ENCODE measurements around the gene NDUFB4. TPM values are rescaled to one million over a fixed set of nuclear protein-coding genes. Genes with fewer than 3 reads are reported as not detected.

NDUFB4 gene
- total RNA-seq, 2 donors from 2014 or later = 54.4 to 102 TPM

DNA sequence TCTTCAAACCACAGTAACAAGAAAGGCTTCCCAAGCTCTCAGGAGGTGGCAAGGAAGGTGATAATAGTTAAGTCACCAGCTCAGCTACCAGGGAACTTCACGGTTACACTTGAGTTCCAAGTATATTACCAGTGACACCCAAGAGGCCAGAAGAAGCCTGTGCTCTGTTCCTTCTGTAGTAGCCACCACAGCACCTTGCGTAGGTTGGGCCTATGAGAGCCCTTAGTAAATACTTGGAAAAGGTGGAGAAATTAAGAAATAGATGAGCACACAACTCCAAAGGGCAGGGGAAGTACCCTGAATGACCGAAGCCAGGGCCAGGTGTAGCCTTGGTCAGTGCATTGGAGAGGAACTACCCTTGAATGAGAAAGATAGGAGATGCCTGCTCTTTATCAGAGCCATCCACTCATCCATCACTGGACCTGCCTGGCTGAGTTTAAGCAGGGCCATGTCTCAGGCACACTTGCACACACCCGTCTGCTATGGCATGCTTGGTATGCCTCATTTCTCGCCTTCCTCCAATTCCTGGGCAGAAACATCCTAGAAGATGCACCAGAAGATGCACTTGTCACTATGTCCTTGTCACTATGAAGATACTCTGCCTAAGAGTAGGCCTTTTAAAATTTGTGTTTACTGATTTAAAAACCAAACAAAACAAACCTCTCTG is 32.6 kb upstream of the NDUFB4 start:
- no peak for ATAC-seq
- Mint-ChIP-seq H3K36me3 (no peaks in the 10 kb centered on the region), H3K9me3 (no peaks in the 10 kb centered on the region), H3K27ac (no peak overlapping the region), H3K4me3 (no peak overlapping the region), H3K27me3 (peaks cover 13 to 15% of the 10 kb centered on the region in 2 donors), H3K4me1 (ENCODE audit: low read depth in 2 of 2) (peaks cover 7 to 8% of the 10 kb centered on the region in 2 donors)
- no peak for DNase-seq (ENCODE audit: low spot score)

DNA sequence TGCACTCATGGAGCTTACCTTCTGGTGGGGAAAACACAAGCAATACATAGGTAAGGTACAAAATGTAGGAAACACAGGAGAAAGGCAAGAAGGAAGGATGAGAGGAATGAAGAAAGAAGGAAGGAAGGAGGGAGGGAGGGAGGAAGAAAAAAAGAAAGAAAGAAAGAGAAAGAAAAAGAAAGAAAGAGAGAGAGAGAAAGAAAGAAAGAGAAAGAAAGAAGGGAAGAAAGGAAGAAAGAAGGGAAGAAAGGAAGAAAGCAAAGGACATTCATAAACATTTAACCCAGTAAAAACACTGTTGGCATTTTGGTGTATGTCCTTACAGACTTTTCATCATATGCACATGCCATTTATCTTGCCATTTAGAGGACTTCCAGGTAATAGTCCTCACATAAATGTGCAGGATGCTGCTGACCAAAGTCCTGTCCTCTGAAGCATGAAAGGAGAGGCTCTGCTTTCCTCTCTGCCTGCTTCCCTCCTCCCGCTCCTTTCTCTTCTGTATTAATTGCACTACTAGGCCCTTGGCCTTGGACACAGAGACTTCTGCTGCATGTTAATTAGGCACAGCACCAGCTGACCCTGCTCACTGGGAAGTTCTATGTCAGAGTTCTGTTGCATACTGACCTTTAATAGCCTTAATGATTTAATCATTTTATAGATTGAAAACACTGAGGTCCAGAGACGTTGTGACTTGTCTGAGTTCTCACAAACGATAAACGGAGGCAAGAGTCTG is 29.7 kb upstream of the NDUFB4 start:
- peaks cover 14 to 21% of the 10 kb centered on the region in 2 donors for H3K27me3 Mint-ChIP-seq
- no peak overlapping the region for H3K27ac Mint-ChIP-seq
- H3K9me3 Mint-ChIP-seq = no peaks in the 10 kb centered on the region
- DNase-seq (ENCODE audit: low spot score) = no peak
- H3K4me1 Mint-ChIP-seq (ENCODE audit: low read depth in 2 of 2) = no peaks in the 10 kb centered on the region
- no peak for ATAC-seq
- no peak overlapping the region for H3K4me3 Mint-ChIP-seq
- H3K36me3 Mint-ChIP-seq = no peaks in the 10 kb centered on the region

DNA sequence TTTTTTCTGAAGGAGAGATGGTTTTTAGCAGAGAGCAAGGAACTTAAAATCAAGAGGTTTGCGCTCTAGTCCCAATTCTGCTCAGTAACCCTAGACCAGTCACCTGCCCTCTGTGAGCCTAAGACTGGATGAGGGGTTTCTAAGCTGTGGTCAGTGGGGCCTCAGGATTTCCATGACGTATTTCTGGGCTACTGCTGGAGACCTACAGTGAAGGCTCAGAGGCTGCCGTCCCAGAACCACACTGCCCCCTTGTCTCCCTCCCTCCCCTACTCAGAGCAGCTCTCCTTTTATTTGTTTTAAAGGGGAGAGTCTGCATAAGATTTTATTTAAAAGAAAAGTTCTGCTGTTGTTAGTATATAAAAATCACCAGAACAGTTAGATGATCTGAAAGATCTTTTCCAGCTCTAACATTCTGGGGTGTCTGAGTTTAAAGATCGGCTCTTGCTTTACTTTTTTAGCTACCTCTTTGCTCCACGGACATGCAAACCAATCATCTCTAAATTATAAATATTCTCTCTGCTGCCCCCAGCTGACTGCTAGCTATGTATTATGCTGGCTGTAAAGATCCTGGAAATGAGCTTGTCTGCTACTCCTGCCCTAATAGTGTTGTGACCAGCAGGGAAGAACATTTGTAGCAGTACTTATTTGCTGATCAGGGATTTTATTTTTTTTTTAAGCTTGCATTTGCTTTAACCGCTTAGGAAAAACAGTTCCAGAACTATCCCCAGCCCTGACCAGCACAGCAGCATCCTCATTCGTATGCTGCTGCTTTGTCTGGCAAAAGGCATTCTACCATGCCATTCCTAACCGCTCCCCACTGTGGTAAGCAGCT is 28.6 kb upstream of the NDUFB4 start:
- DNase-seq (ENCODE audit: low spot score) = no peak

DNA sequence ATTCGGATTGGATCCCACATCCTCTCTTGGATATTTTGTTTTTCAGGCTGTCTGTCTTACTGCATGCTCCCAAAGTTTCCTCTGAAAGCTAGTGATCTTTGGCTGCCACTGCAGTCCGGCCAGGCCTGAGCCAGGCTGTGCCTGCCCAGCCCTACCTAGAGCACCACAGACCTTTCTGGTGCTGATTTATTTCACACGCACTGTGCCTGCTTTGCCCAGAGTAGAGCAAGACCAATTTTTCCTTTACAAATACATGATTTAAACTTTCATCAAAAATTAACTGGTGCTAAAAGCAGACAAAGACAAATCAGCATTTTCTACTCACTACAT is 28.0 kb upstream of the NDUFB4 start:
- Mint-ChIP-seq H3K4me3 (no peak overlapping the region), H3K4me1 (ENCODE audit: low read depth in 2 of 2) (no peaks in the 10 kb centered on the region), H3K36me3 (no peaks in the 10 kb centered on the region), H3K9me3 (no peaks in the 10 kb centered on the region), H3K27ac (no peak overlapping the region), H3K27me3 (peaks cover 13 to 16% of the 10 kb centered on the region in 2 donors)
- ATAC-seq (no peak), DNase-seq (ENCODE audit: low spot score) (no peak)

More for the DNA sequence above, 28.6 kb upstream of the NDUFB4 start:
- H3K4me1 Mint-ChIP-seq (ENCODE audit: low read depth in 2 of 2) = no peaks in the 10 kb centered on the region
- H3K27me3 Mint-ChIP-seq = peaks cover 13 to 16% of the 10 kb centered on the region in 2 donors
- no peaks in the 10 kb centered on the region for H3K36me3 Mint-ChIP-seq
- no peak overlapping the region for H3K27ac Mint-ChIP-seq
- no peak overlapping the region for H3K4me3 Mint-ChIP-seq
- no peaks in the 10 kb centered on the region for H3K9me3 Mint-ChIP-seq
- ATAC-seq = no peak

DNA sequence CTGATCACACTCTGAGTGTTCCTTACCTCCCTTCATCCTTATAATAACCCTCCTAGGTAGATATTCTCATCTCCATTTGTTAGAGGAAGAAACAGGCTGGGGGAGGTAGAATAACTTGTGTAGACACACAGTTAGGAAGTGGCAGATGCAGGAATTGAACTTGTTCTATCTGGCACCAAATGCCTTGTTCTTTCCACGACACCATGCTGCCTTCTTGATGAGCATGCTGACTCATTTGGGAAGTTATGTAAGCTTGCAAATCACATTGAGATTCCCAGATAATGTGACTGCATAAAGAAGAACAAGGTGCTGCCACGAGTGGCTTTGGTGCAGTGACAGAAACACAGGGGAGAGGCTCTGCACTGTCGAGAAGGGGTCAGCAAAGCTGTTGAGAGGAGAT is 27.5 kb upstream of the NDUFB4 start:
- no peak overlapping the region for H3K4me3 Mint-ChIP-seq
- no peaks in the 10 kb centered on the region for H3K36me3 Mint-ChIP-seq
- H3K27ac Mint-ChIP-seq = no peak overlapping the region
- H3K27me3 Mint-ChIP-seq = peaks cover 13 to 16% of the 10 kb centered on the region in 2 donors
- H3K9me3 Mint-ChIP-seq = no peaks in the 10 kb centered on the region
- DNase-seq (ENCODE audit: low spot score) = no peak
- ATAC-seq = no peak
- no peaks in the 10 kb centered on the region for H3K4me1 Mint-ChIP-seq (ENCODE audit: low read depth in 2 of 2)

DNA sequence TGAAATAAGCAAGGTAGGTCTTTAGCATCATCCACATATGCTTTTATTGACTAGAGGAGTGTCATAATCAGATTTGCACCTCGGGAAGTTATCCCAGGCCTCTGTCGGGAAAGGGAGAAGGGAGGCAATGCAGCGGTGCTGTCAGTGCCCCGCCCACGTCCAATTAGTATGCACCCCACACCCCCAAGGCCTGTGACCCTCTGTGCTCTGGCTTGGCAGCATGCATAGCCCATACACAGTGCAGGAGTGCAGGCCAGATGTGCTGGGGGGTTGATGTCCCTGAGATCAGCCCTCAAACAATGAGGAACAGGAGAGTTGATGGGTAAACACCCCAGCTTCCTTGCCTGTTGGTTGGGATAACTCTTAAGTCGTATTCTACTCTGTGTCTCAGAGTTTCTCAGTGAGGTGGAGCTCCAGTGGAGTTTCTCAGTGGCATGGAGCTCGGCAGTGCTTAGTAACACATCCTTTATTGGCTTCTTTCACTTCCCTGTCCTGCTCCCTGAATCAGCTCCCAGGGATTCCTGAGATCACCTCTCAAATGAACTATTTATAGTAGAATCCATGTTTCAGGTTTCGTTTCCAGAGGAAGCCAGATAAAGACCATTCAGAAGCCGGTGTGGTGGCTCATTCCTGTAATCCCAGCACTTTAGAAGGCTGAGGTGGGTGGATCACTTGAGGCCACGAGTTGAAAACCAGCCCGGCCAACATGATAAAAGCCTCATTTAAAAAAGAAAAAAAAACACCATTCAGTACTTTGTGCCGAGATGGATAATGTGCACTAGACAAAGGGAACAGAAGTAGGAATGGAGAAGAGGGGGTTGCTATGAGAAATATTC is 26.7 kb upstream of the NDUFB4 start:
- Mint-ChIP-seq H3K4me3 (no peak overlapping the region), H3K27ac (no peak overlapping the region), H3K27me3 (peaks cover 13 to 20% of the 10 kb centered on the region in 2 donors), H3K36me3 (no peaks in the 10 kb centered on the region), H3K4me1 (ENCODE audit: low read depth in 2 of 2) (no peaks in the 10 kb centered on the region), H3K9me3 (no peaks in the 10 kb centered on the region)
- DNase-seq (ENCODE audit: low spot score) (no peak), ATAC-seq (no peak)

DNA sequence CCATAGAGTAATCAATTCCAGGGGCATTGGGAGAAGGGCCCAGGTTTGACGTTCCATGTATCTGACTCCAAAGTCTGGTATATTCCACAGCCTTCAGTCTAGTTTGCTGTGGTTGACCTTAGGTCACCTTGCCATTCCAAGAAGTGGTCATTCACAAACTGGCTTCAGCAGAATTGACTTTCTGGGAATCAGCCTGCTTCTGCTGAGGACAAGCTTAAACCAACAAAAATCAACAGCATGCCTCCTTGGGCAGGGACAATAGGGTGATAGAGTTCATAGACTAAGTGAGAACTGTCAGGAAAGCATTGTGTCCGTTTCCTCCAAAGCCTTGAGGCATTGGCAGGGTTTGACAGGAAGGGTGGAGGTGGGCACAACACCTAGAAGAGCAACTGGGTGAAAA is 24.1 kb upstream of the NDUFB4 start:
- no peak for ATAC-seq
- DNase-seq (ENCODE audit: low spot score) = no peak
- no peaks in the 10 kb centered on the region for H3K36me3 Mint-ChIP-seq
- no peaks in the 10 kb centered on the region for H3K4me1 Mint-ChIP-seq (ENCODE audit: low read depth in 2 of 2)
- peaks cover 13 to 14% of the 10 kb centered on the region in 2 donors for H3K27me3 Mint-ChIP-seq
- H3K27ac Mint-ChIP-seq = no peak overlapping the region
- no peak overlapping the region for H3K4me3 Mint-ChIP-seq
- H3K9me3 Mint-ChIP-seq = no peaks in the 10 kb centered on the region

DNA sequence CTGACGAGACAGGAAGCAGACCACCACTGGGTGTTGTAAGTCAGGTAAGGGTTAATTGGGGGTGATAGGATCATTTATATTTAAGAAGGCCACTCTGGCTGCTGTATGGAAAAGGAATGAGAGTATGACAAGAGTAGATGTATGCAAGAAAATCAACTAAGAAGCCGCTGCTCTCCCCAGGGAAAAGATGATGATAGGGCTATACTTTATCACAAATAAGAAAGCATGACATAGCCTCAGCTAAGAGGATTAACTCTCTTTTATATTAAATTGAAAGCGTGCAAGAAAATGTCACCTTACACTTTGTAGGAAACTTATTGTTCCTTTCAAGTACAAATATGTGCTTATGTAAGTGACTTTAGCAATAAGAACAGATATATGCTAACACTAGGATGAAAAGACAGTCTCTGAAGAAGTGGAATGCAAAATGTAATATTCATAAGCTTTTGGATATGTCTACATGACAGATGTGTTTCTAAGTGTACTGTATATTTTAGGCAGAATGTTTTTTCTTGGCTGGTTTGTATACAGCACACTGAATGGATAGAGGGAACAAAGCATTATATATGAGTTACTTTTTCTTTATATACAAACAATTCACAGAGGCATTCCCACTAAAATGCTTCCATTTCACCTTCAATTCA is 8.7 kb upstream of the NDUFB4 start:
- H3K4me1 Mint-ChIP-seq (ENCODE audit: low read depth in 2 of 2) = no peaks in the 10 kb centered on the region
- no peak for ATAC-seq
- DNase-seq (ENCODE audit: low spot score) = no peak
- no peak overlapping the region for H3K27ac Mint-ChIP-seq
- peaks cover 22 to 47% of the 10 kb centered on the region in 2 donors for H3K27me3 Mint-ChIP-seq
- no peak overlapping the region for H3K4me3 Mint-ChIP-seq
- no peaks in the 10 kb centered on the region for H3K36me3 Mint-ChIP-seq
- H3K9me3 Mint-ChIP-seq = peaks cover 2% of the 10 kb centered on the region

DNA sequence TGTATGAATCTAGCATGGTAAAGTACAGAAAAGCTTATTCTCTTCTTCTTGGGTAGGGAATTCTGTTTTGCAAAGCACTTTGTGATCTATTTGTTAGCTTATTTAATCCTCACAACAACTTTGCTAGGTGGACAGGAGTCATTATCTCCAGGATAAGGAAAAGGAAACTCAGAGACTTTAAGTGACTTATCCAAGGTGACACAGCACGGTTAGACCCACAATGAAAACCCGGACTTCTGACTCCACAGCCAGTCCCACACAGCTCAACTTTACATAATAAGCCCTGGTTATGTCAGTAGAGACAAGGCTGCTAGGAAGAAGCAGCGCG is 384 bp upstream of the NDUFB4 start:
- Mint-ChIP-seq H3K9me3 (no peaks in the 10 kb centered on the region), H3K27ac (no peak overlapping the region), H3K36me3 (peaks cover 4% of the 10 kb centered on the region), H3K27me3 (peaks cover 10 to 19% of the 10 kb centered on the region in 2 donors), H3K4me1 (ENCODE audit: low read depth in 2 of 2) (peaks cover 10 to 14% of the 10 kb centered on the region in 2 donors), H3K4me3 (no peak overlapping the region)
- DNase-seq (ENCODE audit: low spot score) = no peak
- ATAC-seq = no peak

DNA sequence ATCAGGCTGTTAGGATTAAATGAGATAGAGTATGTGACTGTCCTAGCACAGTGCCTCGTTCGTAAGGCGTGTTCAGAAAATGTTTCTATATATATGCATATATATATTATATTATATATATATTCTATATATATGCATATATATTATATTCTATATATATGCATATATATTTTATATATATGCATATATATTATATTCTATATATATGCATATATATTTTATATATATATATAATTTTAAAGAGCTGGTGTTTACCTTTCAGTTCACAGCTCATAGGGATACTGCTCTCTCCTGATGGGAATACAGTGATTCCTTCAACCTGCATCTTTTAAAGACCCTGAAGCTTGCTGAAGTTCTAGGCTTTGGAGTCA is 702 bp downstream of the NDUFB4 start:
- peaks cover 10 to 14% of the 10 kb centered on the region in 2 donors for H3K27me3 Mint-ChIP-seq
- no peaks in the 10 kb centered on the region for H3K9me3 Mint-ChIP-seq
- peaks cover 4% of the 10 kb centered on the region for H3K36me3 Mint-ChIP-seq
- peaks cover 10 to 14% of the 10 kb centered on the region in 2 donors for H3K4me1 Mint-ChIP-seq (ENCODE audit: low read depth in 2 of 2)
- H3K4me3 Mint-ChIP-seq = no peak overlapping the region
- ATAC-seq = no peak
- H3K27ac Mint-ChIP-seq = no peak overlapping the region
- DNase-seq (ENCODE audit: low spot score) = no peak

DNA sequence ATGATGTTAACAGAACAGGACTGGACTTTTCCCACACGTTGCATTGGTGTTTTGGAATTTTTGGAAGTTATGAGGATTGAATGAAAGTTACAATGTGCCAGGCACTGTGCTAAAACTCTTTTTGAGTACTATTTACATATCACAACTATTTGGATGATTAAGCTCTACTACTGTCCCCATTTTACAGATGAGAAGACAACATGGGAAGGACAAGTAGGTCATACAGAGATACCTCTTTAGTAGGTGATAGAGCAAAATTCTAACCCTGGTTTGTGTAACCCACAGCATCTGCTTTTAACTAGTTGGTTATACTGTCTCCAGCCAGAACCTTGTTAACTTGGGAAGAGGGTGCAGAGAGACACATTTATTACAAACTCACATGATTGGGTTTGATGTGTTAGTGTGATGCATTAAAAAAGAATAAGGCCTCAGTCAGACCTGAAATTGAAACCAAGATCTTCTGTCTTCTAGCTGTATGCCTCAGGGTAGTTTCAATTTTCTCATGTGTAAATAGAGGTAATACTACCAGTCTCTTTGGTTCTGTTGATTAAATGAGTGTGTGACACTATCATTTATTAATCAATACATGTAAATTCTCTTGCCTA is 1.4 kb downstream of the NDUFB4 start:
- no peaks in the 10 kb centered on the region for H3K9me3 Mint-ChIP-seq
- DNase-seq (ENCODE audit: low spot score) = no peak
- no peak for ATAC-seq
- no peak overlapping the region for H3K4me3 Mint-ChIP-seq
- H3K27ac Mint-ChIP-seq = no peak overlapping the region
- peaks cover 6% of the 10 kb centered on the region for H3K36me3 Mint-ChIP-seq
- H3K4me1 Mint-ChIP-seq (ENCODE audit: low read depth in 2 of 2) = peaks cover 10 to 14% of the 10 kb centered on the region in 2 donors
- peaks cover 8 to 11% of the 10 kb centered on the region in 2 donors for H3K27me3 Mint-ChIP-seq

DNA sequence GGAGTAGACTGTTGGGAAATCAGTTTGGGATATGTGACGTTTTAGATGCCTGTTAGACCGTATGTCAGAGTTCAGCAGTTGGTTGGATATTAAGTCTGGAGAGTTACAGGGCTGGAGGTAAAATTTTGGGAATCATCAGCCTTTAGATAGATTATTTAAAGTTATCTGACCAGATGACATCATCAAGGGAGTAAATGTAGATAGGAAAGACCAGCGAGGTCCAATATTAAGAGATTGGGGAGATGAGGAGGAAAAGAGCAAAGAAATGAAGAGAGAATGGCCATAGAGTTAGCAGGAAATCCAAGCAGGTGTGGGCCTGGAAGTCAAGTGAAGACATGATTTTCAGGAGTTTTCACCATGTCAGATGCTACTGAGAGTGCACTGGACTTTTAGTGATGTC is 3.1 kb downstream of the NDUFB4 start:
- Mint-ChIP-seq H3K27me3 (peaks cover 5 to 7% of the 10 kb centered on the region in 2 donors), H3K27ac (no peak overlapping the region), H3K4me3 (no peak overlapping the region), H3K9me3 (no peaks in the 10 kb centered on the region), H3K36me3 (peaks cover 11% of the 10 kb centered on the region), H3K4me1 (ENCODE audit: low read depth in 2 of 2) (peaks cover 10 to 14% of the 10 kb centered on the region in 2 donors)
- DNase-seq (ENCODE audit: low spot score) (no peak), ATAC-seq (no peak)

DNA sequence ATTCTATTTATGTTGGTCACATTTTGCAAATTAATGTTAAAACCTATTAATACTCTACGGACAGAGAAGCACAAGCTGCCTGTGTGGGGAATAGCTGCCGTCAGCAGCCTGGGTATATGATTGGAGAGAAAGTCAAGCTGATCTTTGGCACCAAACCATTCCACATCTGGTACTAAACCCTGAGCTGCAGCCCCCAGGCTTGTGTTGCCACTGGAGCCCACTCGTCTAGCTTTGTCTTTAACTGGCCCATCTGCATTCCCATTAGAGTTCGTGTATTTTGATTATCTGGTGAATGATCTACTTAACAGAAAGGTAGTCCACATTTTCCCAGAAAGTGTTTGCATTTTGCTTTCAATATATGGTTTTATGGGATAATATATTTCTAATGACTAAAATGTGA is 5.4 kb downstream of the NDUFB4 start:
- Mint-ChIP-seq H3K36me3 (peaks cover 11% of the 10 kb centered on the region), H3K4me3 (no peak overlapping the region), H3K4me1 (ENCODE audit: low read depth in 2 of 2) (peaks cover 0 to 9% of the 10 kb centered on the region in 2 donors), H3K9me3 (no peaks in the 10 kb centered on the region), H3K27me3 (no peaks in the 10 kb centered on the region), H3K27ac (no peak overlapping the region)
- no peak for ATAC-seq
- DNase-seq (ENCODE audit: low spot score) = no peak
